Gastrocnemius medialis (tissue), 4 donors: Measurements from ENCODE around the gene FDXACB1.

Experiments
- CTCF ChIP-seq, 5 experiments: fragments of 450-650 bp in 3 of 5; fragments of 200-600 bp in 2 of 5; sonication (generic) in 2 of 5; IDR thresholded peaks in 4 of 5; conservative IDR thresholded peaks in 1 of 5; 1 replicate in 4 of 5; 2 replicates in 1 of 5; pipeline ENCODE4 v1.5.1; 2016 to 2019; ENCODE audit warnings: antibody characterized with exemption in 5 of 5, mild to moderate bottlenecking in 3 of 5, moderate library complexity in 3 of 5
- POLR2A ChIP-seq, 2 donors: fragments of 450-650 bp; IDR thresholded peaks; one replicate each; pipeline ENCODE4 v1.6.1; 2017; ENCODE audit warnings: antibody characterized with exemption in 2 of 2, mild to moderate bottlenecking in 2 of 2, moderate library complexity in 2 of 2

DNA sequence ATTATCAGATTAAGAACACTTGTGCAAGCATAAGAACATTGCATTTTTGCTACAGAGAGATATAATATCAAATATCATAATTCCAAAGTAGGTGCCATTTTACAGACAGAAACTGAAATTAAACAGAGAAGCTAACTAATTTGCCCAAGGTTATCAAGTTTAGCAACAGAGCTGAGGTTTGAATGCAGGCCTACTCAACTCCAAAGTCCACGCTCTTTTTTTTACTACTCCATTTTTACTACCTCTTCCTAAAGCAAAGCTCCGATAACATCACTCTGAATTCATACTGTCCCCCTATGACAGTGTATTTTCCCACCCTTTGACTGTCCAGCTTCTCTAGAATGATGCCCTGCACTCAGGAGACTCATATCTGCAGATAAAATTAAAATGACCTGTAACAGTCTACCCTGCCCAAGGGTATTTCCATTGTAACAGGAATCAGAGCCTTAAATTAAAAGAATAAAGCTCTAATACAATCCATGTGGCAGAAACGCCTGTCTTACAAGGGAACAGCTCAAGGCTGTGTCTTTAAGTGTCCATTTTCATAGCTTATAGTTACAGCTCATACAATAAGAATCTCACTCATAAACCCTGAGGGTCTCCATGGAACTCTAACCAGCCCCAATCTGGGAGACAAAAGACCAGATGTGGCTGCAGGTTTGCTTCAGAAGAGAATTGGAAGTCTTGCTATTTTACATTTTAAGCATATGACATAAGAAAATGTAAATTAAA is 44.4 kb downstream of the FDXACB1 start:
- no peak for TF ChIP-seq CTCF (IDR thresholded peaks at IDR 0.05 in 4 of 5, conservative IDR thresholded peaks at IDR 0.05 in 1 of 5)
- no peak for TF ChIP-seq POLR2A (IDR thresholded peaks at IDR 0.05)
